ENCODE data around the gene MRPL44. TPM values are rescaled to one million over a fixed set of nuclear protein-coding genes. Genes with fewer than 3 reads are reported as not detected.

MRPL44 gene
- total RNA-seq, 1 donor from 2014 or later = 70.8 TPM

DNA sequence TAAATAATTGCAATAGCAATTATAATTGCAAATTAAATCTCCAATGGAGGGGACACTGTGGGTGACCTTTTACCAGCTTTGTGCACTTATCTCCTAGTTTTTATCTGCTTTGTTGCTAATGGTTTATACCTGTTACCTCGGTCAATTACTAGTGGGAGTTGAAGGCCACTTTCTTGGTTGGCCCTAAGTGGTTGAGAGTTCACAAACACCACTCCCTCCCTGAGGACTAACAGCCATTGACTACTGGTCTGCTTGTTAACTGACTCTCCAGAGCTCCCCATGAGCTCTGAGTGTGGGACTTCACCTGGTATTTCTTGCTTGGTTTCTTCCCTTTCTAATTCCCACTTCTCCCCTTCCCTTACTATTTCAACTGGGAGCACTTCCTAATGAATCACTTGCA is 54.6 kb downstream of the MRPL44 start:
- Histone ChIP-seq H3K4me2 (no peak overlapping the region), H4K20me1 (ENCODE audit: low read depth) (no peaks in the 10 kb centered on the region), H3K9me3 (ENCODE audit: low read depth) (no peaks in the 10 kb centered on the region), H3K9ac (no peak overlapping the region), H3K36me3 (no peaks in the 10 kb centered on the region), H2AFZ (replicated peaks) (no peak overlapping the region), H3K4me1 (peaks cover 13% of the 10 kb centered on the region), H3F3A (ENCODE audit: low read depth) (no peaks in the 10 kb centered on the region), H3K27ac (no peak overlapping the region), H3K79me2 (ENCODE audit: low read depth) (no peaks in the 10 kb centered on the region), H3K27me3 (no peaks in the 10 kb centered on the region), H3K4me3 (no peak overlapping the region)
- H3K9me3 Mint-ChIP-seq = no peaks in the 10 kb centered on the region
- DNase-seq (ENCODE audit: low spot score) = no peak
- TF ChIP-seq, protein P1, sequence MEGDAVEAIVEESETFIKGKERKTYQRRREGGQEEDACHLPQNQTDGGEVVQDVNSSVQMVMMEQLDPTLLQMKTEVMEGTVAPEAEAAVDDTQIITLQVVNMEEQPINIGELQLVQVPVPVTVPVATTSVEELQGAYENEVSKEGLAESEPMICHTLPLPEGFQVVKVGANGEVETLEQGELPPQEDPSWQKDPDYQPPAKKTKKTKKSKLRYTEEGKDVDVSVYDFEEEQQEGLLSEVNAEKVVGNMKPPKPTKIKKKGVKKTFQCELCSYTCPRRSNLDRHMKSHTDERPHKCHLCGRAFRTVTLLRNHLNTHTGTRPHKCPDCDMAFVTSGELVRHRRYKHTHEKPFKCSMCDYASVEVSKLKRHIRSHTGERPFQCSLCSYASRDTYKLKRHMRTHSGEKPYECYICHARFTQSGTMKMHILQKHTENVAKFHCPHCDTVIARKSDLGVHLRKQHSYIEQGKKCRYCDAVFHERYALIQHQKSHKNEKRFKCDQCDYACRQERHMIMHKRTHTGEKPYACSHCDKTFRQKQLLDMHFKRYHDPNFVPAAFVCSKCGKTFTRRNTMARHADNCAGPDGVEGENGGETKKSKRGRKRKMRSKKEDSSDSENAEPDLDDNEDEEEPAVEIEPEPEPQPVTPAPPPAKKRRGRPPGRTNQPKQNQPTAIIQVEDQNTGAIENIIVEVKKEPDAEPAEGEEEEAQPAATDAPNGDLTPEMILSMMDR (IDR thresholded peaks at IDR 0.05) = no peak
- no peaks in the 10 kb centered on the region for H3K27me3 Mint-ChIP-seq (ENCODE audit: insufficient read depth, low read depth)
- H3K4me3 Mint-ChIP-seq = no peak overlapping the region
- no peak overlapping the region for H3K27ac Mint-ChIP-seq
- peaks cover 1% of the 10 kb centered on the region for H3K36me3 Mint-ChIP-seq
- no peaks in the 10 kb centered on the region for H3K4me1 Mint-ChIP-seq

DNA sequence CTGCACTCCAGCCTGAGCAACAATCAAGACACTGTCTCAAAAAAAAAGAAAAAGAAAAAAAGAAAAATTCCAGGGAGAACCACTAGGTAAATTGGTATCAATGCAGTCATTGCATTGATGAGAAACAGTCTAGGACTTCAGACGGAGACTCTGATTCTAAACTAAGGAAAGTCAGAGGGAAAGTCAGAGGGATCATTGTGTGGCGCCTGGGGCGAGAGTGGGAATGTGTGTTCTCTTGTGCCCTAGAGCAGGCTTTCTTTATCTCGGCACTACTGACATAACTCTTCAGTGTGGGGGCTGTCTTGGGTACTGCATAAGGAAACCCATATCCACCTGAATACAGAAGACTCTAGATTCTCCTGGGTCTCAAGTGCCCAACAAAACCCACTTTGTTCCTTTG is 57.1 kb downstream of the MRPL44 start:
- H3K27me3 ChIP-seq = no peaks in the 10 kb centered on the region
- no peak for DNase-seq (ENCODE audit: low spot score)
- no peaks in the 10 kb centered on the region for H3K79me2 ChIP-seq (ENCODE audit: low read depth)
- no peak overlapping the region for H3K4me3 ChIP-seq
- H3K27ac Mint-ChIP-seq = no peak overlapping the region
- no peaks in the 10 kb centered on the region for H3K4me1 Mint-ChIP-seq
- H3K27me3 Mint-ChIP-seq (ENCODE audit: insufficient read depth, low read depth) = no peaks in the 10 kb centered on the region
- no peaks in the 10 kb centered on the region for H4K20me1 ChIP-seq (ENCODE audit: low read depth)
- H3K4me2 ChIP-seq = no peak overlapping the region
- no peak overlapping the region for H3K9ac ChIP-seq
- no peaks in the 10 kb centered on the region for H3K9me3 Mint-ChIP-seq
- no peak overlapping the region for H3K4me3 Mint-ChIP-seq
- no peaks in the 10 kb centered on the region for H3F3A ChIP-seq (ENCODE audit: low read depth)
- H2AFZ ChIP-seq (replicated peaks) = no peak overlapping the region
- no peaks in the 10 kb centered on the region for H3K9me3 ChIP-seq (ENCODE audit: low read depth)
- no peak overlapping the region for H3K27ac ChIP-seq
- H3K36me3 Mint-ChIP-seq = peaks cover 1% of the 10 kb centered on the region
- peaks cover under 1% of the 10 kb centered on the region for H3K4me1 ChIP-seq
- no peaks in the 10 kb centered on the region for H3K36me3 ChIP-seq
- TF ChIP-seq EZH2 (IDR thresholded peaks at IDR 0.05) = no peak
- TF ChIP-seq, protein P1 (IDR thresholded peaks at IDR 0.05) = no peak
- TF ChIP-seq EZH2phosphoT487 (IDR thresholded peaks at IDR 0.05) = no peak

DNA sequence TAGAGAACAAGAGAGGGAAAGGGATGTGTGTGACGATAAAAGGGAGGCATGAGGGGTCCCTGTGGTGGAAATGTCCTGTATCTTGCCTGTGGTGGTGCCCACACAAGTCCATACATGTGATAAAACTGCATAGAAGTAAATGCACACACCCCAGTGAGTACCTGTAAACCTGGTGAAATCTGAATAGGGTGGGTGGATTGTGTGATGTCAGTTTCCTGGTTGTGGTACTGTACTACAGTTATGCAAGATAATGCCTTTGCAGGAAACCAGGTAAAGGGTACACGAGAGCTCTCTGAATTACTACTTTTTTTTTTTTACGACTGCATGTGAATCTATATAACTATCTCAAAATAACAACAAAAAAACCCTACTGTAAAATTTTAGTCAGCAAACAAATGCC is 59.7 kb downstream of the MRPL44 start:
- no peaks in the 10 kb centered on the region for H3K36me3 Mint-ChIP-seq
- H3K79me2 ChIP-seq (ENCODE audit: low read depth) = no peaks in the 10 kb centered on the region
- no peaks in the 10 kb centered on the region for H3K36me3 ChIP-seq
- no peaks in the 10 kb centered on the region for H3K9me3 ChIP-seq (ENCODE audit: low read depth)
- H3K27me3 Mint-ChIP-seq (ENCODE audit: insufficient read depth, low read depth) = no peaks in the 10 kb centered on the region
- H3K4me2 ChIP-seq = no peak overlapping the region
- no peak overlapping the region for H3K4me3 ChIP-seq
- H3K27ac ChIP-seq = no peak overlapping the region
- H3K9me3 Mint-ChIP-seq = no peaks in the 10 kb centered on the region
- no peaks in the 10 kb centered on the region for H3K4me1 Mint-ChIP-seq
- no peaks in the 10 kb centered on the region for H3F3A ChIP-seq (ENCODE audit: low read depth)
- no peak overlapping the region for H3K9ac ChIP-seq
- DNase-seq (ENCODE audit: low spot score) = no peak
- H3K4me3 Mint-ChIP-seq = no peak overlapping the region
- no peak overlapping the region for H2AFZ ChIP-seq (replicated peaks)
- H4K20me1 ChIP-seq (ENCODE audit: low read depth) = no peaks in the 10 kb centered on the region
- no peak overlapping the region for H3K27ac Mint-ChIP-seq
- TF ChIP-seq EZH2 (IDR thresholded peaks at IDR 0.05) (no peak), EZH2phosphoT487 (IDR thresholded peaks at IDR 0.05) (no peak)
- TF ChIP-seq, protein P1 (IDR thresholded peaks at IDR 0.05) = no peak
- no peaks in the 10 kb centered on the region for H3K4me1 ChIP-seq
- no peaks in the 10 kb centered on the region for H3K27me3 ChIP-seq

Other genes starting within 250 kb of the MRPL44 start
- gene AP1S3, start 119.9 kb upstream of the MRPL44 start, total RNA-seq (ENCODE audit: low replicate concordance) = 4.9 and 5.1 TPM in 2 replicates
- gene WDFY1, start 12.1 kb upstream of the MRPL44 start, total RNA-seq (ENCODE audit: low replicate concordance) = 119 and 177 TPM in 2 replicates
- gene SERPINE2, start 81.8 kb downstream of the MRPL44 start, total RNA-seq (ENCODE audit: low replicate concordance) = 19.6 and 28.8 TPM in 2 replicates